Measurements from ENCODE around the gene NKAIN2.

Gene NKAIN2

DNA sequence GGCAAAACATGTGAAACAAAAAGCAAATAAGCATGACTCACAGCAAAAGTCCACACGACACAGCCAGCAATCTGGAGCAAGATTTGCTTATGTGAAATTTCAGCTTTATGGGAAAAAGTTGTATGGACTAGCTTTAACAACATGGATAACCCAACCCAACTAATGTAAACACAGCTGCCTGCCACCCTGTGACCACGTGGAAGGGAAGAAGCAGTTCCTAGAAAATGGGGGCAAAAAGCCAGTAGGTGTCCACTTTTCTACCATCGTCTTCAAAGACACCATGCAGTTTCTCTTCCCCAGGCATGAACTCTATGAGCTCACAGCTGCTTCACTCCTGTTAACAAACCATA is 733.2 kb downstream of the NKAIN2 start:
- H3K4me1 ChIP-seq (ENCODE audit: control insufficient read depth, insufficient read depth, low read length): no peaks in the 10 kb centered on the region; the same call in 1 of the 2 replicates
- CTCF ChIA-PET: no interaction called here
- POLR2A ChIA-PET: no interaction called here
- no peaks in the 10 kb centered on the region for H3K36me3 ChIP-seq (ENCODE audit: control insufficient read depth in 2 of 2, insufficient read depth in 1 of 2, low read length in 2 of 2)
- H3K27ac ChIP-seq (ENCODE audit: extremely low read depth, low read depth, low read length): no peak overlapping the region
- no peak overlapping the region for H3K4me3 ChIP-seq (ENCODE audit: low read depth, low read length)
- TF ChIP-seq TRIM28 (IDR thresholded peaks at IDR 0.05; ENCODE audit: borderline replicate concordance, low read length) (no peak), BCL6B (tag by site-specific recombination; IDR thresholded peaks at IDR 0.05) (peak; percentile 41; the same call in 1 of the 2 replicates), SCRT2 (tag by site-specific recombination; IDR thresholded peaks at IDR 0.05) (no peak), KLF7 (tag by site-specific recombination; IDR thresholded peaks at IDR 0.05; ENCODE audit: borderline replicate concordance) (no peak), ZIC2 (tag by site-specific recombination; IDR thresholded peaks at IDR 0.05) (peak; percentile 30; the same call in 1 of the 2 replicates), ZFHX2 (tag by site-specific recombination; conservative IDR thresholded peaks at IDR 0.05) (no peak), KLF10 (tag by site-specific recombination; IDR thresholded peaks at IDR 0.05) (no peak)
- TF ChIP-seq, protein P1, sequence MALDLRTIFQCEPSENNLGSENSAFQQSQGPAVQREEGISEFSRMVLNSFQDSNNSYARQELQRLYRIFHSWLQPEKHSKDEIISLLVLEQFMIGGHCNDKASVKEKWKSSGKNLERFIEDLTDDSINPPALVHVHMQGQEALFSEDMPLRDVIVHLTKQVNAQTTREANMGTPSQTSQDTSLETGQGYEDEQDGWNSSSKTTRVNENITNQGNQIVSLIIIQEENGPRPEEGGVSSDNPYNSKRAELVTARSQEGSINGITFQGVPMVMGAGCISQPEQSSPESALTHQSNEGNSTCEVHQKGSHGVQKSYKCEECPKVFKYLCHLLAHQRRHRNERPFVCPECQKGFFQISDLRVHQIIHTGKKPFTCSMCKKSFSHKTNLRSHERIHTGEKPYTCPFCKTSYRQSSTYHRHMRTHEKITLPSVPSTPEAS (tag by site-specific recombination; IDR thresholded peaks at IDR 0.05): no peak
- TF ChIP-seq, protein P2, sequence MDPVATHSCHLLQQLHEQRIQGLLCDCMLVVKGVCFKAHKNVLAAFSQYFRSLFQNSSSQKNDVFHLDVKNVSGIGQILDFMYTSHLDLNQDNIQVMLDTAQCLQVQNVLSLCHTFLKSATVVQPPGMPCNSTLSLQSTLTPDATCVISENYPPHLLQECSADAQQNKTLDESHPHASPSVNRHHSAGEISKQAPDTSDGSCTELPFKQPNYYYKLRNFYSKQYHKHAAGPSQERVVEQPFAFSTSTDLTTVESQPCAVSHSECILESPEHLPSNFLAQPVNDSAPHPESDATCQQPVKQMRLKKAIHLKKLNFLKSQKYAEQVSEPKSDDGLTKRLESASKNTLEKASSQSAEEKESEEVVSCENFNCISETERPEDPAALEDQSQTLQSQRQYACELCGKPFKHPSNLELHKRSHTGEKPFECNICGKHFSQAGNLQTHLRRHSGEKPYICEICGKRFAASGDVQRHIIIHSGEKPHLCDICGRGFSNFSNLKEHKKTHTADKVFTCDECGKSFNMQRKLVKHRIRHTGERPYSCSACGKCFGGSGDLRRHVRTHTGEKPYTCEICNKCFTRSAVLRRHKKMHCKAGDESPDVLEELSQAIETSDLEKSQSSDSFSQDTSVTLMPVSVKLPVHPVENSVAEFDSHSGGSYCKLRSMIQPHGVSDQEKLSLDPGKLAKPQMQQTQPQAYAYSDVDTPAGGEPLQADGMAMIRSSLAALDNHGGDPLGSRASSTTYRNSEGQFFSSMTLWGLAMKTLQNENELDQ (tag by site-specific recombination; IDR thresholded peaks at IDR 0.05; ENCODE audit: low read depth): no peak
- no peaks in the 10 kb centered on the region for H3K9me3 ChIP-seq (ENCODE audit: control insufficient read depth, insufficient read depth, low read depth, low read length)

DNA sequence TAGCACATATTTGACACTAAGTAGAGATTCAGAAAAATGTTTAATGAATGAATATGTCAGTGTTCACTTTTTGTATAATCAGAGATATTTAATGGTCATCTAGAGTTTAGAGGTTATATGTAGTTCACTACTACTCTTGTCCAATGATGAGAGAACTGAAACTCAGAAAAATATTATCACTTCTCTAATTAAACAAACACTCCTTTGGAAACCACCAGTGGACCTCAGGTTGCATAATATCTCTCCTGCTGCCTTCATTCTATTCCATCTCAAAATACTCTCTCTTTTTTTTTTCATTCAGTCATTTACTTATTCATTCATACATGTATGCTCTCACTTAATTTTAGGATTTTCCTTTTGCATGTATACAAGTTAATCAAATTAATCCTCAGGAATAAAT is 735.4 kb downstream of the NKAIN2 start:
- H3K36me3 ChIP-seq (ENCODE audit: control insufficient read depth in 2 of 2, insufficient read depth in 1 of 2, low read length in 2 of 2): no peaks in the 10 kb centered on the region
- ChIA-PET POLR2A (no interaction called here), CTCF (no interaction called here)
- H3K9me3 ChIP-seq (ENCODE audit: control insufficient read depth, insufficient read depth, low read depth, low read length): no peaks in the 10 kb centered on the region
- no peak overlapping the region for H3K27ac ChIP-seq (ENCODE audit: extremely low read depth, low read depth, low read length)
- no peak for TF ChIP-seq ZNF19 (tag by site-specific recombination; IDR thresholded peaks at IDR 0.05; ENCODE audit: low read depth)
- no peak for TF ChIP-seq ZNF558 (tag by site-specific recombination; IDR thresholded peaks at IDR 0.05)
- TF ChIP-seq ZNF514 (tag by site-specific recombination; IDR thresholded peaks at IDR 0.05): no peak
- TF ChIP-seq ZNF157 (tag by site-specific recombination; IDR thresholded peaks at IDR 0.05): no peak
- no peak for TF ChIP-seq GLIS1 (tag by site-specific recombination; IDR thresholded peaks at IDR 0.05)
- TF ChIP-seq ZNF416 (tag by site-specific recombination; IDR thresholded peaks at IDR 0.05): no peak
- TF ChIP-seq, protein P2 (tag by site-specific recombination; IDR thresholded peaks at IDR 0.05; ENCODE audit: low read depth): no peak
- TF ChIP-seq ZNF561 (tag by site-specific recombination; IDR thresholded peaks at IDR 0.05; ENCODE audit: borderline replicate concordance): no peak
- TF ChIP-seq, protein P3, sequence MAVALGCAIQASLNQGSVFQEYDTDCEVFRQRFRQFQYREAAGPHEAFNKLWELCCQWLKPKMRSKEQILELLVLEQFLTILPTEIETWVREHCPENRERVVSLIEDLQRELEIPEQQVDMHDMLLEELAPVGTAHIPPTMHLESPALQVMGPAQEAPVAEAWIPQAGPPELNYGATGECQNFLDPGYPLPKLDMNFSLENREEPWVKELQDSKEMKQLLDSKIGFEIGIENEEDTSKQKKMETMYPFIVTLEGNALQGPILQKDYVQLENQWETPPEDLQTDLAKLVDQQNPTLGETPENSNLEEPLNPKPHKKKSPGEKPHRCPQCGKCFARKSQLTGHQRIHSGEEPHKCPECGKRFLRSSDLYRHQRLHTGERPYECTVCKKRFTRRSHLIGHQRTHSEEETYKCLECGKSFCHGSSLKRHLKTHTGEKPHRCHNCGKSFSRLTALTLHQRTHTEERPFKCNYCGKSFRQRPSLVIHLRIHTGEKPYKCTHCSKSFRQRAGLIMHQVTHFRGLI (tag by site-specific recombination; IDR thresholded peaks at IDR 0.05): no peak
- no peaks in the 10 kb centered on the region; the same call in 1 of the 2 replicates for H3K4me1 ChIP-seq (ENCODE audit: control insufficient read depth, insufficient read depth, low read length)
- no peak overlapping the region for H3K4me3 ChIP-seq (ENCODE audit: low read depth, low read length)
